Mesenchymal stem cell (in vitro differentiated cells and primary cell): Measurements from ENCODE around the gene DMBX1.
A peak's percentile ranks its signal among the peaks of the same experiment; 100 is the strongest.

Experiments used
- DNase-seq: peaks from one replicate; pipeline ENCODE4 v3.0.0-alpha.2; 2013
- H2AFZ ChIP-seq: one replicate; pipeline ENCODE4 v1.6.1; 2013; ENCODE audit warnings: low read depth, mild to moderate bottlenecking, control low read depth, inconsistent platforms, low read length, moderate library complexity
- H2AK5ac ChIP-seq: 2 replicates; pipeline ENCODE4 v1.6.1; 2013; ENCODE audit warnings: low read length, moderate library complexity, mild to moderate bottlenecking, inconsistent platforms; ENCODE audit not compliant: severe bottlenecking
- H2BK120ac ChIP-seq: one replicate; pipeline ENCODE4 v1.6.1; 2013; ENCODE audit warnings: low read depth, mild to moderate bottlenecking, inconsistent platforms, low read length, moderate library complexity
- H2BK12ac ChIP-seq, 2 experiments: one replicate each; pipeline ENCODE4 v1.6.1; 2013; ENCODE audit warnings: inconsistent platforms in 2 of 2, low read length in 2 of 2, mild to moderate bottlenecking in 2 of 2, moderate library complexity in 2 of 2, control low read depth in 1 of 2
- H2BK15ac ChIP-seq: one replicate; pipeline ENCODE4 v1.6.1; 2013; ENCODE audit warnings: mild to moderate bottlenecking, low read depth, inconsistent platforms; ENCODE audit not compliant: poor library complexity, severe bottlenecking
- H2BK5ac ChIP-seq: 2 replicates; pipeline ENCODE4 v1.6.1; 2013; ENCODE audit warnings: low read depth, mild to moderate bottlenecking, low read length, control low read depth, inconsistent platforms; ENCODE audit not compliant: poor library complexity, severe bottlenecking
- H3K14ac ChIP-seq, 2 experiments: one replicate each; pipeline ENCODE4 v1.6.1; 2013; ENCODE audit warnings: inconsistent platforms in 2 of 2, low read length in 2 of 2, control low read depth in 1 of 2, mild to moderate bottlenecking in 1 of 2, moderate library complexity in 1 of 2
- H3K18ac ChIP-seq, 2 experiments: one replicate each; pipeline ENCODE4 v1.6.1; 2013; ENCODE audit warnings: inconsistent platforms in 2 of 2, low read length in 2 of 2, control low read depth in 1 of 2, low read depth in 1 of 2, mild to moderate bottlenecking in 1 of 2
- H3K23ac ChIP-seq, 2 experiments: one replicate each; pipeline ENCODE4 v1.6.1; 2013; ENCODE audit warnings: inconsistent platforms in 2 of 2, low read length in 2 of 2, mild to moderate bottlenecking in 2 of 2, moderate library complexity in 2 of 2, control low read depth in 1 of 2
- H3K27ac ChIP-seq: 2 replicates; pipeline ENCODE4 v1.5.1; 2013; ENCODE audit warnings: mild to moderate bottlenecking, moderate library complexity, low read length, control low read depth, inconsistent platforms; ENCODE audit not compliant: poor library complexity, severe bottlenecking
- H3K27me3 ChIP-seq, 2 experiments: 2 replicates each; pipeline versions ENCODE4 v1.6.1 to v1.7.0; 2013; ENCODE audit warnings: low read length in 2 of 2, mild to moderate bottlenecking in 2 of 2, moderate library complexity in 2 of 2, control low read depth in 1 of 2, inconsistent platforms in 1 of 2; ENCODE audit not compliant: control insufficient read depth in 1 of 2, insufficient read depth in 1 of 2
- H3K36me3 ChIP-seq, 2 experiments: 2 replicates each; pipeline versions ENCODE4 v1.6.1 to v1.7.0; 2013; ENCODE audit warnings: low read length in 2 of 2, control low read depth in 1 of 2, inconsistent platforms in 1 of 2, low read depth in 1 of 2, mild to moderate bottlenecking in 1 of 2; ENCODE audit not compliant: insufficient read depth in 2 of 2, control insufficient read depth in 1 of 2
- H3K4ac ChIP-seq, 2 experiments: one replicate each; pipeline ENCODE4 v1.6.1; 2013; ENCODE audit warnings: inconsistent platforms in 2 of 2, low read length in 2 of 2, mild to moderate bottlenecking in 2 of 2, moderate library complexity in 2 of 2, control low read depth in 1 of 2, low read depth in 1 of 2
- H3K4me1 ChIP-seq: 2 replicates; pipeline ENCODE4 v1.6.1; 2013; ENCODE audit warnings: low read depth, low read length, control low read depth; ENCODE audit not compliant: control insufficient read depth, insufficient read depth
- H3K4me2 ChIP-seq: 2 replicates; pipeline ENCODE4 v1.6.1; 2013; ENCODE audit warnings: low read length, mild to moderate bottlenecking, inconsistent platforms; ENCODE audit not compliant: poor library complexity, severe bottlenecking
- H3K4me3 ChIP-seq, 2 experiments: 2 replicates each; pipeline versions ENCODE4 v1.5.1 to v1.7.0; 2013; ENCODE audit warnings: low read length in 2 of 2, mild to moderate bottlenecking in 2 of 2, control low read depth in 1 of 2, low read depth in 1 of 2; ENCODE audit not compliant: insufficient read depth in 1 of 2
- H3K79me1 ChIP-seq: replicated peaks from 2 replicates; pipeline ENCODE4 v1.6.1; 2013; ENCODE audit warnings: mild to moderate bottlenecking, control low read depth, low read length, inconsistent platforms; ENCODE audit not compliant: poor library complexity, severe bottlenecking
- H3K9ac ChIP-seq: 2 replicates; pipeline ENCODE4 v1.7.0; 2013; ENCODE audit warnings: mild to moderate bottlenecking, low read length, moderate library complexity
- H3K9me3 ChIP-seq: 2 replicates; pipeline ENCODE4 v1.7.0; 2013; ENCODE audit warnings: mild to moderate bottlenecking, low read length; ENCODE audit not compliant: control insufficient read depth
- H4K8ac ChIP-seq: one replicate; pipeline ENCODE4 v1.6.1; 2013; ENCODE audit warnings: inconsistent platforms, mild to moderate bottlenecking, low read length, moderate library complexity
- H4K91ac ChIP-seq: one replicate; pipeline ENCODE4 v1.6.1; 2013; ENCODE audit warnings: mild to moderate bottlenecking, low read length, inconsistent platforms
- WGBS: methylation state at CpG from one replicate; pipeline ENCODE4 v1.1.7; 2013; ENCODE audit warnings: mixed read lengths; 5-methylcytosine and 5-hydroxymethylcytosine counted together

DMBX1 gene

DNA sequence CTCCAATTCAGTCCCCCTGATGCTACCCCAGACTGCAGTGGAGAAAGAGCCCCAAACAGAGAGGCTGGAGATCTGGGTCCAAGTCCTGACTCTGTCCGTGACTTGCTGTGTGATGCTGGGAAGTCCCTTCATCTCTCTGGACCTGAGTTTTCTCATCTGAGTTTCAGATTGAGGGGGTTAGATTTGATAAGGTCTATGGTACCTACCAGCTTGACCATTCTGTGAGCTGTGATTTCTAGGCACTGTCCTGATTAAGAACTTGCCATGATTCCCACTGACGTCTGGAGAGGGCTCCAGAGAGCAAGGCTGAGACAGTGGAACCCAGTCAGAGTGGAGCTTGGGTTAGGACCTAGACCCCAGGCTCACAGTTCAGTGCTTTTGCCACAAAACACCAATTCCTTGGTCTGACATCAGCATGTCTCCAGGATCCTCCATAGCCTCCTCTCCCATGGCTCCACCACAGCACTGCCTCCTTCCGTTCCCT, 43.8 kb upstream of the DMBX1 start:
- no peak overlapping the region for H3K27ac ChIP-seq
- 61% methylated on average over 3 of the region's 3 CpGs for WGBS
- no peaks in the 10 kb centered on the region for H3K36me3 ChIP-seq
- H3K14ac ChIP-seq: no peak overlapping the region
- no peak overlapping the region for H3K4me2 ChIP-seq
- H3K9me3 ChIP-seq: no peaks in the 10 kb centered on the region
- no peak overlapping the region for H4K91ac ChIP-seq
- H3K4me3 ChIP-seq: no peak overlapping the region
- H2AK5ac ChIP-seq: no peak overlapping the region
- no peak overlapping the region for H2BK12ac ChIP-seq
- H3K18ac ChIP-seq: no peak overlapping the region
- H2AFZ ChIP-seq: no peak overlapping the region
- peaks cover 13% of the 10 kb centered on the region for H3K4me1 ChIP-seq
- H4K8ac ChIP-seq: no peak overlapping the region
- no peak overlapping the region for H2BK5ac ChIP-seq
- no peak overlapping the region for H3K4ac ChIP-seq
- H3K23ac ChIP-seq: no peak overlapping the region
- no peak overlapping the region for H2BK15ac ChIP-seq
- no peak overlapping the region for H3K9ac ChIP-seq
- no peak overlapping the region for H2BK120ac ChIP-seq
- DNase-seq: no peak
- no peaks in the 10 kb centered on the region for H3K79me1 ChIP-seq
- H3K27me3 ChIP-seq: peaks cover 65 to 68% of the 10 kb centered on the region in 2 experiments

- Histone ChIP-seq H3K9me3 (no peaks in the 10 kb centered on the region), H3K36me3 (no peaks in the 10 kb centered on the region), H2AFZ (no peak overlapping the region), H2AK5ac (no peak overlapping the region), H2BK15ac (no peak overlapping the region), H2BK5ac (no peak overlapping the region), H3K14ac (no peak overlapping the region), H3K4me1 (peaks cover 13% of the 10 kb centered on the region), H3K9ac (no peak overlapping the region), H3K79me1 (no peaks in the 10 kb centered on the region), H3K27me3 (peaks cover 75 to 76% of the 10 kb centered on the region in 2 experiments), H2BK12ac (no peak overlapping the region), H3K4ac (no peak overlapping the region), H3K4me3 (no peak overlapping the region), H3K23ac (no peak overlapping the region), H3K18ac (no peak overlapping the region), H4K8ac (no peak overlapping the region), H4K91ac (no peak overlapping the region), H2BK120ac (no peak overlapping the region), H3K4me2 (no peak overlapping the region), H3K27ac (no peak overlapping the region)
- DNase-seq: peak; percentile 63
- WGBS: 23% methylated on average over 10 of the region's 15 CpGs
Measured at GRCh38 chr1:46446646-46447498, 42.8 kb upstream of the DMBX1 start.

GRCh38 chr1:46447499-46448108, 42.0 kb upstream of the DMBX1 start:
- Histone ChIP-seq H3K9ac (peak overlapping the region; percentile 45), H3K4me2 (peak overlapping the region; percentile 65), H3K14ac (no peak overlapping the region), H2BK5ac (no peak overlapping the region), H2BK12ac (no peak overlapping the region), H4K8ac (no peak overlapping the region), H3K18ac (no peak overlapping the region), H3K4me3 (peak overlapping the region; percentile 18 to 63), H2AK5ac (no peak overlapping the region), H3K9me3 (no peaks in the 10 kb centered on the region), H3K23ac (no peak overlapping the region), H3K36me3 (no peaks in the 10 kb centered on the region), H2BK120ac (no peak overlapping the region), H3K4me1 (peaks cover 13% of the 10 kb centered on the region), H3K4ac (no peak overlapping the region), H4K91ac (no peak overlapping the region), H3K27me3 (peaks cover 83% of the 10 kb centered on the region in 2 experiments), H3K27ac (no peak overlapping the region), H2BK15ac (no peak overlapping the region), H2AFZ (no peak overlapping the region), H3K79me1 (no peaks in the 10 kb centered on the region)
- WGBS: 14% methylated on average over 14 of the region's 14 CpGs
- DNase-seq: no peak
